Lung (tissue), 12 donors: Measurements from ENCODE around the gene MAPK6. TPM values are rescaled to one million over a fixed set of nuclear protein-coding genes. Genes with fewer than 3 reads are reported as not detected.

Experiments
- ATAC-seq: fragments of 200-7000 bp; cut with Tn5 transposase; one replicate; pipeline ENCODE4 v1.9.1; 2020; ENCODE audit warnings: moderate number of reproducible peaks; ENCODE audit not compliant: insufficient read depth, low FRiP score
- DNase-seq, 3 donors: peaks; one replicate each; pipeline ENCODE4 v3.0.0-alpha.2; 2013 to 2017
- H3K27ac ChIP-seq, 2 donors: one replicate each; pipeline ENCODE4 v1.5.1; 2013; ENCODE audit warnings: mild to moderate bottlenecking in 2 of 2, moderate library complexity in 2 of 2, control low read depth in 1 of 2, inconsistent platforms in 1 of 2, low read depth in 1 of 2, low read length in 1 of 2
- H3K27me3 ChIP-seq, 3 donors: one replicate each; pipeline ENCODE4 v1.5.1; 2013; ENCODE audit warnings: low read length in 2 of 3; ENCODE audit not compliant: control insufficient read depth in 3 of 3, insufficient read depth in 3 of 3
- H3K36me3 ChIP-seq, 4 donors: one replicate each; pipeline ENCODE4 v1.5.1; 2013; ENCODE audit warnings: low read length in 4 of 4, mild to moderate bottlenecking in 1 of 4, moderate library complexity in 1 of 4; ENCODE audit not compliant: control insufficient read depth in 4 of 4, insufficient read depth in 4 of 4
- H3K4me1 ChIP-seq, 5 donors: one replicate each; pipeline ENCODE4 v1.5.1; 2013; ENCODE audit warnings: low read length in 5 of 5, mild to moderate bottlenecking in 2 of 5, moderate library complexity in 1 of 5; ENCODE audit not compliant: control insufficient read depth in 5 of 5, insufficient read depth in 5 of 5
- H3K4me3 ChIP-seq: one replicate; pipeline ENCODE4 v1.5.1; 2013; ENCODE audit warnings: mild to moderate bottlenecking, control low read depth, moderate library complexity
- H3K9ac ChIP-seq, 2 donors: one replicate each; pipeline ENCODE4 v1.5.1; 2013; ENCODE audit warnings: low read length in 2 of 2, control low read depth in 1 of 2; ENCODE audit not compliant: insufficient read depth in 1 of 2
- H3K9me3 ChIP-seq, 4 donors: one replicate each; pipeline ENCODE4 v1.5.1; 2013; ENCODE audit warnings: low read length in 3 of 4, mild to moderate bottlenecking in 1 of 4, moderate library complexity in 1 of 4; ENCODE audit not compliant: control insufficient read depth in 4 of 4, insufficient read depth in 3 of 4
- WGBS, 2 donors: extraction: QIAGEN DNeasy Blood & Tissue Kit; methylation state at CpG; one replicate each; pipeline ENCODE4 v1.1.7; 2013; 5-methylcytosine and 5-hydroxymethylcytosine counted together
- polyA plus RNA-seq, 2 donors: library from polyadenylated mRNA; stranded (reverse); fragments of 200-250 nt; gene quantifications; one replicate each; pipeline ENCODE4 v1.2.1, GENCODE V29; 2013
- total RNA-seq, 2 donors: library from RNA; depleted of rRNA in 1 of 2; stranded (reverse); fragments of >200 nt in 1 of 2; gene quantifications; one replicate each; pipeline ENCODE4 v1.2.1, GENCODE V29; 2014 to 2021
- TF ChIP-seq, protein P1 (sequence below): IDR thresholded peaks from 2 replicates; pipeline ENCODE4 v1.5.1; 2012; ENCODE audit warnings: mild to moderate bottlenecking; ENCODE audit errors: control extremely low read depth, extremely low read depth
- donor health status: control.
- donor health status: control.
- donor health status: Bipolar disorder and iron deficiency.
- donor health status: healthy.
- donor health status: DM: yes; HTN: yes; CAD: no.

The MAPK6 gene
- total and polyA plus RNA-seq, 4 donors = 5.4 to 39.8 (median 24.6) TPM

DNA sequence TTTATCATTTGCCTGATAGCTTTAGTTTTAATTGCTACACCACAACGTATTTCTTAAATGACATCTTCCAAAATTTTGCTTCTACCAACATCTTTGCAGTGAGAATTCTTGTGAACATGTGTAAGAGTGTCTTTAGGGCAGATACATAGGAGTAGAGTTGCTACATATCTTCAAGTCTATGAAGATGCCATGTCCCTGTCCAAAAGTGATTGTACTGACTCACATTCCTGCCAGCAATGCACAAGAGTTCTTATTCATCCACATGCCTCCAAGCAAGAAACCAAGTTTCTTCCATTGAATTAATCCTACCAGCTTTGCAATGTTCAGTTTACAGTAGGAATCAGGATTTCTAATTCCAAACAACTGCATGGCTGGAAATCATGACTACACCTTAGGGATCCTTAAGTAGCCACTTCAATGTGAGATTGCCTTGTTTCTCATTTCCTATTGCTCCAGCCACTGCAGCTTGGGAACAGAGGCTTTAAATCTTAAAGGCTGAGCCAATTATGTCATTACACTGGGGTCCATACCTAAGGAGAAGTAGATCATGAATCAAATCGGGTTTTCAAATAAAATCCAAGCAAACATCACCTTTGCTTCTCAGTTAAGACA is 49.1 kb downstream of the MAPK6 start:
- H3K27ac ChIP-seq = no peak overlapping the region
- H3K36me3 ChIP-seq = peaks cover 0 to 11% (median 3%) of the 10 kb centered on the region in 4 donors
- WGBS, 2 donors = 81 to 82% methylated on average over 2 of the region's 2 CpGs
- no peak overlapping the region for H3K4me3 ChIP-seq
- H3K27me3 ChIP-seq = no peaks in the 10 kb centered on the region
- no peak overlapping the region for H3K9ac ChIP-seq
- TF ChIP-seq, protein P1, sequence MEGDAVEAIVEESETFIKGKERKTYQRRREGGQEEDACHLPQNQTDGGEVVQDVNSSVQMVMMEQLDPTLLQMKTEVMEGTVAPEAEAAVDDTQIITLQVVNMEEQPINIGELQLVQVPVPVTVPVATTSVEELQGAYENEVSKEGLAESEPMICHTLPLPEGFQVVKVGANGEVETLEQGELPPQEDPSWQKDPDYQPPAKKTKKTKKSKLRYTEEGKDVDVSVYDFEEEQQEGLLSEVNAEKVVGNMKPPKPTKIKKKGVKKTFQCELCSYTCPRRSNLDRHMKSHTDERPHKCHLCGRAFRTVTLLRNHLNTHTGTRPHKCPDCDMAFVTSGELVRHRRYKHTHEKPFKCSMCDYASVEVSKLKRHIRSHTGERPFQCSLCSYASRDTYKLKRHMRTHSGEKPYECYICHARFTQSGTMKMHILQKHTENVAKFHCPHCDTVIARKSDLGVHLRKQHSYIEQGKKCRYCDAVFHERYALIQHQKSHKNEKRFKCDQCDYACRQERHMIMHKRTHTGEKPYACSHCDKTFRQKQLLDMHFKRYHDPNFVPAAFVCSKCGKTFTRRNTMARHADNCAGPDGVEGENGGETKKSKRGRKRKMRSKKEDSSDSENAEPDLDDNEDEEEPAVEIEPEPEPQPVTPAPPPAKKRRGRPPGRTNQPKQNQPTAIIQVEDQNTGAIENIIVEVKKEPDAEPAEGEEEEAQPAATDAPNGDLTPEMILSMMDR = no peak
- ATAC-seq = no peak
- H3K9me3 ChIP-seq = no peaks in the 10 kb centered on the region
- H3K4me1 ChIP-seq = peaks cover 0 to 8% (median 0%) of the 10 kb centered on the region in 5 donors
- DNase-seq = no peak

DNA sequence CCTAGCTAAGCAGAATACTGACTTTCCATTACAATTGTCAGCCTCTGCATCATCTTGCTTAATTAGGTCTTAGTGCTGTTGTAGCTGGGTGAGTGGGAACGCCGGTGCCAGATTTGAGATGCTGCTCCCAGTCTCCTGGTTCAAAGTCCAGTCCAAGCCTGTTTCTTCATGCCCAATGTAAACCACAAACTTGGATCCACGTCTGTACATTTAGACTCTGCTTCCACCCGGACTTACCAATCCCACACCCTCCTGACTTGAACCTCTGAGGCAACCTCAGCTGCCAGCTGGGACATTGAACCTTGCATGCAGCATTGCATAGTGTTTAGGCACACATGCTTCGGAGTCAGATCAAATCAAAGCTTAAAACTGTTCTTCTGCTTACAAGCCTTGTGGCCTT is 50.5 kb downstream of the MAPK6 start:
- TF ChIP-seq, protein P1 = no peak
- WGBS, 2 donors = 86 to 88% methylated on average over 5 of the region's 5 CpGs
- H3K4me3 ChIP-seq = no peak overlapping the region
- no peak overlapping the region for H3K27ac ChIP-seq
- no peak overlapping the region for H3K9ac ChIP-seq
- DNase-seq = no peak
- H3K9me3 ChIP-seq = no peaks in the 10 kb centered on the region
- ATAC-seq = no peak
- H3K36me3 ChIP-seq = peaks cover 0 to 2% (median under 1%) of the 10 kb centered on the region in 4 donors
- H3K27me3 ChIP-seq = no peaks in the 10 kb centered on the region
- peaks cover 0 to 8% (median 0%) of the 10 kb centered on the region in 5 donors for H3K4me1 ChIP-seq

DNA sequence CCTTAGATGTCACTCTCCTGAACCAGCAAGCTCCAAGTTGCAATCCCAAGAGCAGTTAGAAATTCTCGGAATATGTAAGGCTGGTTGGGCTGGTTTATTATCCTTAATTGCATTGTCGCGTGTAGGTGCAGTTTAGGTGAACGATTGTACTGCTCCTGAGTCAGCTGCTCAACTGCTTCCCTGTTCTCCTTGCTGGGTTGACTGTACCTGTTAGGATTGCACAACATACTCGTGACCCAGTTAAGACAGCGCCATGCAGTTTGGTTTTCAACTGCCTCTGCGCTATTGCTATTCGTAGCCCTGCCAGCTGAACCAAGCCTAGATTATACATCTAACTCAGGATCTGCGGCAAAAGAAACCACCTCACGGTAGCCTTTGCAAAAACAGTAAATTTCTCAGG is 52.6 kb downstream of the MAPK6 start:
- no peak overlapping the region for H3K27ac ChIP-seq
- WGBS, 2 donors = 71 to 79% methylated on average over 10 of the region's 10 CpGs

More for the DNA sequence above, 52.6 kb downstream of the MAPK6 start:
- ATAC-seq = peak; percentile 78
- H3K4me1 ChIP-seq = peaks cover 0 to 8% (median 0%) of the 10 kb centered on the region in 5 donors
- peak in 1 of 3 donors; percentile 44 for DNase-seq
- H3K9me3 ChIP-seq = no peaks in the 10 kb centered on the region
- no peak overlapping the region for H3K9ac ChIP-seq
- TF ChIP-seq, protein P1 = no peak
- no peak overlapping the region for H3K4me3 ChIP-seq
- no peaks in the 10 kb centered on the region for H3K27me3 ChIP-seq
- peaks cover 0 to 2% (median 0%) of the 10 kb centered on the region in 4 donors for H3K36me3 ChIP-seq
